Neuronal stem cell (in vitro differentiated cells): ENCODE measurements around the gene EFCAB11.

ENCODE experiments used
- DNase-seq: peaks from one replicate; pipeline ENCODE4 v3.0.0-alpha.2; 2013; ENCODE audit warnings: low spot score
- H2AFZ ChIP-seq: one replicate; pipeline ENCODE4 v1.6.1; 2013; ENCODE audit warnings: mild to moderate bottlenecking, low read length, inconsistent platforms
- H2AK5ac ChIP-seq: 2 replicates; pipeline ENCODE4 v1.6.1; 2013; ENCODE audit warnings: low read depth, mild to moderate bottlenecking, inconsistent platforms, low read length, moderate library complexity, mixed read lengths
- H2BK120ac ChIP-seq: 2 replicates; pipeline ENCODE4 v1.6.1; 2013; ENCODE audit warnings: low read depth, mild to moderate bottlenecking, inconsistent platforms, low read length, moderate library complexity, mixed read lengths
- H2BK12ac ChIP-seq: one replicate; pipeline ENCODE4 v1.6.1; 2013; ENCODE audit warnings: low read length, inconsistent platforms
- H2BK15ac ChIP-seq: 2 replicates; pipeline ENCODE4 v1.6.1; 2013; ENCODE audit warnings: mild to moderate bottlenecking, low read length, inconsistent platforms, mixed read lengths
- H2BK5ac ChIP-seq: one replicate; pipeline ENCODE4 v1.6.1; 2013; ENCODE audit warnings: inconsistent platforms, mild to moderate bottlenecking, low read length, moderate library complexity
- H3K14ac ChIP-seq: one replicate; pipeline ENCODE4 v1.6.1; 2013; ENCODE audit warnings: low read length, inconsistent platforms
- H3K18ac ChIP-seq: 2 replicates; pipeline ENCODE4 v1.6.1; 2013; ENCODE audit warnings: low read length, inconsistent platforms
- H3K23ac ChIP-seq: 2 replicates; pipeline ENCODE4 v1.6.1; 2013; ENCODE audit warnings: low read depth, mild to moderate bottlenecking, mixed read lengths, low read length, inconsistent platforms; ENCODE audit not compliant: poor library complexity
- H3K27ac ChIP-seq: replicated peaks from 3 replicates; pipeline ENCODE4 v1.5.1; 2013; ENCODE audit warnings: low read length, inconsistent platforms
- H3K27me3 ChIP-seq, 3 experiments: 2 replicates each; pipeline ENCODE4 v1.6.1; 2013; ENCODE audit warnings: low read length in 3 of 3, mild to moderate bottlenecking in 2 of 3, inconsistent platforms in 1 of 3, low read depth in 1 of 3, mixed read lengths in 1 of 3, moderate library complexity in 1 of 3; ENCODE audit not compliant: control insufficient read depth in 3 of 3, insufficient read depth in 3 of 3
- H3K36me3 ChIP-seq, 2 donors: replicated peaks in 1 of 2; 2 replicates each; pipeline ENCODE4 v1.6.1; 2013; ENCODE audit warnings: low read length in 2 of 2; ENCODE audit not compliant: control insufficient read depth in 2 of 2, insufficient read depth in 2 of 2
- H3K4ac ChIP-seq: 2 replicates; pipeline ENCODE4 v1.6.1; 2013; ENCODE audit warnings: inconsistent platforms, mild to moderate bottlenecking, low read length, moderate library complexity
- H3K4me1 ChIP-seq, 2 donors: 1 replicate in 1 of 2; 2 replicates in 1 of 2; pipeline ENCODE4 v1.6.1; 2013; ENCODE audit warnings: low read length in 2 of 2, low read depth in 1 of 2; ENCODE audit not compliant: control insufficient read depth in 2 of 2, insufficient read depth in 1 of 2
- H3K4me2 ChIP-seq: one replicate; pipeline ENCODE4 v1.6.1; 2013; ENCODE audit warnings: mild to moderate bottlenecking, low read length, inconsistent platforms; ENCODE audit not compliant: insufficient read depth, poor library complexity, severe bottlenecking
- H3K4me3 ChIP-seq, 2 donors: 2 replicates each; pipeline ENCODE4 v1.5.1; 2013; ENCODE audit warnings: low read length in 2 of 2, mild to moderate bottlenecking in 2 of 2, inconsistent platforms in 1 of 2, moderate library complexity in 1 of 2
- H3K79me1 ChIP-seq: one replicate; pipeline ENCODE4 v1.6.1; 2013; ENCODE audit warnings: low read depth, mild to moderate bottlenecking, inconsistent platforms, low read length, moderate library complexity
- H3K9ac ChIP-seq: one replicate; pipeline ENCODE4 v1.6.1; 2013; ENCODE audit warnings: mild to moderate bottlenecking, low read depth, low read length, inconsistent platforms; ENCODE audit not compliant: poor library complexity
- H3K9me3 ChIP-seq, 2 donors: replicated peaks in 1 of 2; 2 replicates each; pipeline versions ENCODE3 to v1.6.1; 2013; ENCODE audit warnings: low read length in 2 of 2, mild to moderate bottlenecking in 2 of 2, inconsistent platforms in 1 of 2, low read depth in 1 of 2, mixed read lengths in 1 of 2, moderate library complexity in 1 of 2; ENCODE audit not compliant: control insufficient read depth in 2 of 2, insufficient read depth in 1 of 2
- H4K8ac ChIP-seq: one replicate; pipeline ENCODE4 v1.6.1; 2013; ENCODE audit warnings: low read depth, mild to moderate bottlenecking, inconsistent platforms, low read length, moderate library complexity
- H4K91ac ChIP-seq: one replicate; pipeline ENCODE4 v1.6.1; 2013; ENCODE audit warnings: low read length, low read depth, mild to moderate bottlenecking, inconsistent platforms; ENCODE audit not compliant: poor library complexity
- WGBS, 2 donors: extraction: QIAGEN DNeasy Blood & Tissue Kit; methylation state at CpG; one replicate each; pipeline ENCODE4 v1.1.7; 2013; ENCODE audit warnings: missing lambda C conversion rate in 2 of 2, mixed read lengths in 1 of 2; ENCODE audit not compliant: insufficient read length in 2 of 2, insufficient replicate concordance in 1 of 2; ENCODE audit errors: extremely low coverage in 2 of 2; 5-methylcytosine and 5-hydroxymethylcytosine counted together

The EFCAB11 gene

DNA sequence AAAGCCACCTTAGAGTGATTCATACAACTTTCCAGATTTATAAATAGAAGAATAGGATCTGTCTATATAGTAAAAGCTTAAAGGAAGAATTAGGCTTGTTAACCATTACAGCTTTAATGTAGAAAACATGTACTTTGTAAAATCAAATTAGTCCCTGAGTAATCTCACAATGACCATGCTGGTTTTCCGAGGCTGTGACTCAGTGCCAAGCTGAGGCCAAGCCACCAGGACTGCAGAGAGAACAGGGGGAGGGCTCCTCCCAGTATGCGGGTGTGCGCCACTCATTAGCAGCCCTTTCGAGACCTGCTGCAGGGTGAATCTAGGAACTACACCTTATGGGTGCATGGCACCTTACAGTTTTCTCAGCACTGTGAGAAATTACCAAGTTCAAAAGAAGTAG, 167.0 kb downstream of the EFCAB11 start:
- no peak overlapping the region for H2BK15ac ChIP-seq
- H3K27ac ChIP-seq: no peak overlapping the region
- H3K14ac ChIP-seq: no peak overlapping the region
- no peak overlapping the region for H2AK5ac ChIP-seq
- no peak for DNase-seq
- WGBS, 2 donors: no CpG with 5 or more reads among the region's 4 CpGs
- H3K4me1 ChIP-seq: no peaks in the 10 kb centered on the region
- H3K27me3 ChIP-seq: no peaks in the 10 kb centered on the region
- no peak overlapping the region for H2BK120ac ChIP-seq
- no peak overlapping the region for H2AFZ ChIP-seq
- H3K4ac ChIP-seq: no peak overlapping the region
- no peak overlapping the region for H3K9ac ChIP-seq
- no peak overlapping the region for H2BK12ac ChIP-seq
- no peak overlapping the region for H3K4me2 ChIP-seq
- H4K8ac ChIP-seq: no peak overlapping the region
- no peak overlapping the region for H3K23ac ChIP-seq
- H3K79me1 ChIP-seq: no peaks in the 10 kb centered on the region
- H3K9me3 ChIP-seq: no peaks in the 10 kb centered on the region
- H2BK5ac ChIP-seq: no peak overlapping the region
- H3K36me3 ChIP-seq: no peaks in the 10 kb centered on the region
- no peak overlapping the region for H3K4me3 ChIP-seq
- H3K18ac ChIP-seq: no peak overlapping the region
- no peak overlapping the region for H4K91ac ChIP-seq

DNA sequence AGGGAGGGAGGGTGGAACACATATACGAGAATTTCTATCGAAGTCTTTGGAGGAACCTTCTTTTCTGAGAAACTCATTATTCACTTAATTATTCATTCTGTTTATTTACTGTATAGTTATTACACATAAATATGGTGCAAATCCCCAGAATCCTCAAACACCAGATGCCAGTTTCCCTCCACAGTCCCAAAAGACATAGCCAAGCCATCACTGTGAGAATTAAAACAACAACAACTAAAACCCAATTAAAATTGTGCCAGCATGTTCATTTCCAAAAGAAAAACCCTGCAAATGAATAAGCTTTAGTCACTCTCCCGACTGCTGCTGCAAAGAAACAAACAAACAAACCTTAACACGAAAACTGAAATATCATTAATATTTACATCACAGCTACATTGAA, 173.5 kb downstream of the EFCAB11 start:
- Histone ChIP-seq H2BK12ac (no peak overlapping the region), H2BK120ac (no peak overlapping the region), H2AK5ac (no peak overlapping the region), H4K8ac (no peak overlapping the region), H3K27ac (no peak overlapping the region), H3K23ac (no peak overlapping the region), H3K27me3 (no peaks in the 10 kb centered on the region), H3K9ac (no peak overlapping the region), H3K4ac (no peak overlapping the region), H3K4me2 (no peak overlapping the region), H3K18ac (no peak overlapping the region), H3K79me1 (no peaks in the 10 kb centered on the region), H3K36me3 (no peaks in the 10 kb centered on the region), H3K4me3 (no peak overlapping the region), H3K14ac (no peak overlapping the region), H4K91ac (no peak overlapping the region), H2AFZ (no peak overlapping the region), H3K4me1 (no peaks in the 10 kb centered on the region), H2BK15ac (no peak overlapping the region), H2BK5ac (no peak overlapping the region), H3K9me3 (no peaks in the 10 kb centered on the region)
- WGBS, 2 donors: no CpG with 5 or more reads among the region's 4 CpGs
- no peak for DNase-seq

DNA sequence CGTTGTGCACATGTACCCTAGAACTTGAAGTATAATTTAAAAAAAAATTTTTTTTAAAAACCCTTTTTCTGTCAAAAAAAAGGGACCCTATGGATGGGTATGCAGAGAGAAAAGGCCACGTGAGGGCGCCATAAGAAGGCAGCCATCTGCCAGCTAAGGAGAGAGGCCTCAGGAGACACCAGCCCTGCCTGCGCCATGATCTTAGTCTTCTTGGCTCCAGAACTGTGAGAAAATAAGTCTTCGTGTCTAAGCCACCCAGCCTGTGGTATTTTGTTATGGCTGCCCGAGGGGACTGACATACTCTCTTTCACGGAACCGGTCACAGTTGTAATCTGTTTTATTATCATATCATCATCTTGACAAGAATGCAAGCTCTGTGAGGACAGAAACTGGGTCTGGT, 174.8 kb downstream of the EFCAB11 start:
- no peaks in the 10 kb centered on the region for H3K36me3 ChIP-seq
- peaks cover 0 to 1% of the 10 kb centered on the region in 2 donors for H3K4me1 ChIP-seq
- no peaks in the 10 kb centered on the region for H3K79me1 ChIP-seq
- H3K18ac ChIP-seq: no peak overlapping the region
- H2AFZ ChIP-seq: no peak overlapping the region
- WGBS, 2 donors: no CpG with 5 or more reads among the region's 8 CpGs
- H3K4me2 ChIP-seq: no peak overlapping the region
- H4K8ac ChIP-seq: no peak overlapping the region
- no peak overlapping the region for H3K9ac ChIP-seq
- no peak overlapping the region for H2BK15ac ChIP-seq
- H3K23ac ChIP-seq: no peak overlapping the region
- no peak overlapping the region for H2BK5ac ChIP-seq
- H3K9me3 ChIP-seq: no peaks in the 10 kb centered on the region
- H3K4me3 ChIP-seq: no peak overlapping the region
- no peak overlapping the region for H3K14ac ChIP-seq
- H2BK12ac ChIP-seq: no peak overlapping the region
- no peak overlapping the region for H2AK5ac ChIP-seq
- H4K91ac ChIP-seq: no peak overlapping the region
- no peak overlapping the region for H3K27ac ChIP-seq
- no peak for DNase-seq
- H3K4ac ChIP-seq: no peak overlapping the region
- no peak overlapping the region for H2BK120ac ChIP-seq
- no peaks in the 10 kb centered on the region for H3K27me3 ChIP-seq

DNA sequence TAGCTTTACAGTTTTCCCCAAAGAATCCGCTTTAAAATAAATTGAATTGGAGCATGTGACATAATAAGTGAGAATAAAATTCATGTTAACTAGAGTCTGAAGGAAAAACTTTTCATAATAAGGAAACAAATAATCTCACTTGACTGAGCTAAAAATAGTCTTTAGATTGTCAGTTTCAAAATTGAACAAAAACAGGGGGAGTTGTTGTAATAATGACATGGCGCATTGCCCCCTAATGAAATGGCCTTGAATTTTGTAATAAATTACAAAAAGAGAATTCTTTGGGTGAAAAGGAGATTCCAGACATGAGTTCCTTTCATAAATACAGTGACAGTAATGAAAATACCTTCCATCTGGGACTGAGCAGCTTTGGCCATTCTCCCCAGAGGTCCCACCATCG, 178.6 kb downstream of the EFCAB11 start:
- Histone ChIP-seq H3K14ac (no peak overlapping the region), H3K4me2 (no peak overlapping the region), H3K9ac (no peak overlapping the region), H2AK5ac (no peak overlapping the region), H2BK5ac (no peak overlapping the region), H3K18ac (no peak overlapping the region), H3K27me3 (no peaks in the 10 kb centered on the region), H3K23ac (no peak overlapping the region), H3K4ac (no peak overlapping the region), H3K79me1 (no peaks in the 10 kb centered on the region), H3K4me3 (no peak overlapping the region), H2BK12ac (no peak overlapping the region), H2BK15ac (no peak overlapping the region), H3K36me3 (no peaks in the 10 kb centered on the region), H2AFZ (no peak overlapping the region), H2BK120ac (no peak overlapping the region), H4K91ac (no peak overlapping the region), H3K4me1 (peaks cover 0 to 7% of the 10 kb centered on the region in 2 donors), H4K8ac (no peak overlapping the region), H3K27ac (no peak overlapping the region), H3K9me3 (no peaks in the 10 kb centered on the region)
- DNase-seq: no peak
- no CpG with 5 or more reads among the region's 3 CpGs for WGBS, 2 donors
